OCI-LY3 (cell line): Measurements from ENCODE around the gene CHST12.

ENCODE experiments used
- EZH2phosphoT487 ChIP-seq: fragments of 200-600 bp; shearing (Covaris generic); IDR thresholded peaks from 2 replicates; pipeline ENCODE4 v1.6.1; 2018; ENCODE audit warnings: antibody characterized with exemption, mixed run types, low read depth
- TF ChIP-seq, protein P1 (sequence below): fragments of 200-600, 300-600 bp; sonication (generic); IDR thresholded peaks from 2 replicates; pipeline ENCODE4 v1.5.1; 2014; ENCODE audit warnings: antibody characterized with exemption, low read length, low read depth

GRCh38 chr7:2497500-2498336 lies 94.3 kb downstream of the CHST12 start:
- TF ChIP-seq, protein P1, sequence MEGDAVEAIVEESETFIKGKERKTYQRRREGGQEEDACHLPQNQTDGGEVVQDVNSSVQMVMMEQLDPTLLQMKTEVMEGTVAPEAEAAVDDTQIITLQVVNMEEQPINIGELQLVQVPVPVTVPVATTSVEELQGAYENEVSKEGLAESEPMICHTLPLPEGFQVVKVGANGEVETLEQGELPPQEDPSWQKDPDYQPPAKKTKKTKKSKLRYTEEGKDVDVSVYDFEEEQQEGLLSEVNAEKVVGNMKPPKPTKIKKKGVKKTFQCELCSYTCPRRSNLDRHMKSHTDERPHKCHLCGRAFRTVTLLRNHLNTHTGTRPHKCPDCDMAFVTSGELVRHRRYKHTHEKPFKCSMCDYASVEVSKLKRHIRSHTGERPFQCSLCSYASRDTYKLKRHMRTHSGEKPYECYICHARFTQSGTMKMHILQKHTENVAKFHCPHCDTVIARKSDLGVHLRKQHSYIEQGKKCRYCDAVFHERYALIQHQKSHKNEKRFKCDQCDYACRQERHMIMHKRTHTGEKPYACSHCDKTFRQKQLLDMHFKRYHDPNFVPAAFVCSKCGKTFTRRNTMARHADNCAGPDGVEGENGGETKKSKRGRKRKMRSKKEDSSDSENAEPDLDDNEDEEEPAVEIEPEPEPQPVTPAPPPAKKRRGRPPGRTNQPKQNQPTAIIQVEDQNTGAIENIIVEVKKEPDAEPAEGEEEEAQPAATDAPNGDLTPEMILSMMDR: no peak
- TF ChIP-seq EZH2phosphoT487: no peak
